ENCODE results near the gene REEP3.

The REEP3 gene

GRCh38 chr10:63673246-63673645 is 152.0 kb downstream of the REEP3 start:
- no peak overlapping the region for H3K9ac ChIP-seq
- H2AFZ ChIP-seq, result no peak overlapping the region
- H3K4me2 ChIP-seq (ENCODE audit: low read length), result no peak overlapping the region
- no peak for TF ChIP-seq CTCF (IDR thresholded peaks at IDR 0.05)
- H3K36me3 ChIP-seq (ENCODE audit: control insufficient read depth, insufficient read depth, low read length), result no peaks in the 10 kb centered on the region
- H3K79me2 ChIP-seq, result no peaks in the 10 kb centered on the region
- no peak overlapping the region for H3K27ac ChIP-seq
- H3K4me1 ChIP-seq, result peaks cover 27% of the 10 kb centered on the region
- no peaks in the 10 kb centered on the region for H3K9me3 ChIP-seq (ENCODE audit: control insufficient read depth, low read length)
- H3K4me3 ChIP-seq (ENCODE audit: low read depth, low read length), result no peak overlapping the region
- no peaks in the 10 kb centered on the region for H3K27me3 ChIP-seq (ENCODE audit: control insufficient read depth, insufficient read depth, low read length)

- no peak overlapping the region for H2AFZ ChIP-seq
- H3K9ac ChIP-seq, result no peak overlapping the region
- H3K4me2 ChIP-seq (ENCODE audit: low read length), result no peak overlapping the region
- H3K79me2 ChIP-seq, result no peaks in the 10 kb centered on the region
- H3K27ac ChIP-seq, result no peak overlapping the region
- no peak overlapping the region for H3K4me3 ChIP-seq (ENCODE audit: low read depth, low read length)
- TF ChIP-seq CTCF (IDR thresholded peaks at IDR 0.05), result no peak
- H3K36me3 ChIP-seq (ENCODE audit: control insufficient read depth, insufficient read depth, low read length), result no peaks in the 10 kb centered on the region
- peaks cover 26% of the 10 kb centered on the region for H3K4me1 ChIP-seq
- H3K27me3 ChIP-seq (ENCODE audit: control insufficient read depth, insufficient read depth, low read length), result no peaks in the 10 kb centered on the region
- no peaks in the 10 kb centered on the region for H3K9me3 ChIP-seq (ENCODE audit: control insufficient read depth, low read length)
Measured at GRCh38 chr10:63673846-63674245, 152.6 kb downstream of the REEP3 start.

All from parathyroid adenoma (tissue), 2 donors.